ENCODE data around the gene RPH3AL. TPM values are rescaled to one million over a fixed set of nuclear protein-coding genes. Genes with fewer than 3 reads are reported as not detected.
A peak's percentile ranks its signal among the peaks of the same experiment; 100 is the strongest.
"Not testable (repeated sequence)": the region's sequence is repeated elsewhere in the genome, so short reads cannot be mapped to it uniquely, and the experiment has no call there.

Gene RPH3AL
- total and polyA plus RNA-seq, 10 of the 15 experiments (the other 5 are each of a cell fraction or from before 2014, with no cell fraction given), result 0.04 to 1.2 (median 0.47) TPM; not detected in 2

DNA sequence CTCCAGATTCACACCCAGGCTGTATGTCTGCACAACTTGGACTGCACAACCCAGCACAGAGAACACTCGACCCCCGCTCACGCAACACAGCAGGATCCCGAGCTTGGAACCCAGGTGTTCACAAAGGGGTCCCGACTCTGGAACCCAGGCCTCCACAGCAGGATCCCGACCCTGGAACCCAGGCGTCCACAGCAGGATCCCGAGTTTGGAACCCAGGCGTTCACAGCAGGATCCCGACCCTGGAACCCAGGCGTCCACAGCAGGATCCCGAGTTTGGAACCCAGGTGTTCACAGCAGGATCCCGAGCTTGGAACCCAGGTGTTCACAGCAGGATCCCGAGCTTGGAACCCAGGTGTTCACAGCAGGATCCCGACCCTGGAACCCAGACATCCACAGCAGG is 154.4 kb downstream of the RPH3AL start:
- SMC1A ChIA-PET (ENCODE audit: uncharacterized antibody, unreplicated experiment); CTCF ChIA-PET; H3K4me3 ChIP-seq; H4K20me1 ChIP-seq (ENCODE audit: control insufficient read depth, insufficient read depth); in situ Hi-C loops (cut with MboI); H3K27ac ChIP-seq (ENCODE audit: control insufficient read depth, insufficient read depth); H3K9me3 ChIP-seq (replicated peaks; ENCODE audit: control insufficient read depth, insufficient read depth, low read length); H2AFZ ChIP-seq (ENCODE audit: control insufficient read depth, low read depth, low read length); H3K79me2 ChIP-seq (ENCODE audit: control insufficient read depth, insufficient read depth, low read length); H3K9ac ChIP-seq (ENCODE audit: control insufficient read depth, insufficient read depth, low read length); BruUV-seq (replicated peaks); DNase-seq (ENCODE audit: low read depth, low spot score); ATAC-seq; H3K4me2 ChIP-seq (ENCODE audit: control insufficient read depth, insufficient read depth); intact Hi-C loops (cut with micrococcal nuclease; ENCODE audit: unreplicated experiment); H3K4me1 ChIP-seq (ENCODE audit: control insufficient read depth, insufficient read depth, low read length); H3K36me3 ChIP-seq (ENCODE audit: control insufficient read depth in 2 of 2, insufficient read depth in 2 of 2, low read length in 1 of 2); POLR2A ChIA-PET; RAD21 ChIA-PET (ENCODE audit: unreplicated experiment): not testable (repeated sequence)
- WGBS (ENCODE audit: insufficient coverage, insufficient replicate concordance, low lambda C conversion rate, missing lambda C conversion rate), result 32% methylated on average over 15 of the region's 15 CpGs
- peaks cover 2 to 10% of the 10 kb centered on the region in 2 experiments; a peak in 2 of 4 replicates for H3K27me3 ChIP-seq (replicated peaks in 1 of 2; ENCODE audit: control insufficient read depth in 2 of 2, insufficient read depth in 2 of 2, low read length in 1 of 2)
- peak; percentile 35 for FAIRE-seq

DNA sequence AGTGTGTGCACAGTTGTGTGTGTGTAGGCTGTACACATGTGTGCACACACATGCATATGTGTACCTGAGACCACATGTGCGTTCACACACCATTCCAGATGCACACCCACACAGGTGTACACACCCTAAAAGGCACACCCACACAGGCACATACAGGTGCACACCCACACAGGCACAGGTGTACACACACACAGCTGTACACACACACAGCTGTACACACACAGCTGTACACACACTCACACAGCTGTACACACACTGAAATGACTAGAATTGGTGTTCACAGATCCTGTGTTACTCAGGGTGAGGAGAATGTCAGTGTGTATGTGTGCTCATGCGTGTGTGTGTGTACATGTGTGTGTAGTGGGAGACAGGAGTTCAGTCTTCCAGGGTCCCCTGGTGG is 155.3 kb downstream of the RPH3AL start:
- intact Hi-C loops (cut with micrococcal nuclease; ENCODE audit: unreplicated experiment) (no loop called here), in situ Hi-C loops (cut with MboI) (no loop called here)
- H3K4me3 ChIP-seq, result no peak overlapping the region
- H3K4me2 ChIP-seq (ENCODE audit: control insufficient read depth, insufficient read depth), result no peak overlapping the region
- BruUV-seq (replicated peaks), result no TSS peak
- H3K4me1 ChIP-seq (ENCODE audit: control insufficient read depth, insufficient read depth, low read length), result no peaks in the 10 kb centered on the region
- no peak overlapping the region for H3K27ac ChIP-seq (ENCODE audit: control insufficient read depth, insufficient read depth)
- no peak for FAIRE-seq
- ATAC-seq, result no peak
- no peak for DNase-seq (ENCODE audit: low read depth, low spot score)
- H3K9ac ChIP-seq (ENCODE audit: control insufficient read depth, insufficient read depth, low read length), result no peak overlapping the region
- ChIA-PET POLR2A (no interaction called here), SMC1A (ENCODE audit: uncharacterized antibody, unreplicated experiment) (no interaction called here), CTCF (no interaction called here), RAD21 (ENCODE audit: unreplicated experiment) (no interaction called here)
- H3K79me2 ChIP-seq (ENCODE audit: control insufficient read depth, insufficient read depth, low read length), result no peaks in the 10 kb centered on the region
- no peaks in the 10 kb centered on the region for H3K36me3 ChIP-seq (ENCODE audit: control insufficient read depth in 2 of 2, insufficient read depth in 2 of 2, low read length in 1 of 2)
- TF ChIP-seq ZNF207 (IDR thresholded peaks at IDR 0.05; ENCODE audit: borderline replicate concordance) (no peak), EZH2 (IDR thresholded peaks at IDR 0.05; ENCODE audit: borderline replicate concordance, control insufficient read depth, low read depth, low read length) (no peak), RB1 (IDR thresholded peaks at IDR 0.05; ENCODE audit: borderline replicate concordance) (no peak), MYC (IDR thresholded peaks at IDR 0.05; ENCODE audit: insufficient read depth, insufficient read length, insufficient replicate concordance, low read length, severe bottlenecking) (no peak), IKZF1 (conservative IDR thresholded peaks at IDR 0.05) (no peak)
- TF ChIP-seq, protein P1, sequence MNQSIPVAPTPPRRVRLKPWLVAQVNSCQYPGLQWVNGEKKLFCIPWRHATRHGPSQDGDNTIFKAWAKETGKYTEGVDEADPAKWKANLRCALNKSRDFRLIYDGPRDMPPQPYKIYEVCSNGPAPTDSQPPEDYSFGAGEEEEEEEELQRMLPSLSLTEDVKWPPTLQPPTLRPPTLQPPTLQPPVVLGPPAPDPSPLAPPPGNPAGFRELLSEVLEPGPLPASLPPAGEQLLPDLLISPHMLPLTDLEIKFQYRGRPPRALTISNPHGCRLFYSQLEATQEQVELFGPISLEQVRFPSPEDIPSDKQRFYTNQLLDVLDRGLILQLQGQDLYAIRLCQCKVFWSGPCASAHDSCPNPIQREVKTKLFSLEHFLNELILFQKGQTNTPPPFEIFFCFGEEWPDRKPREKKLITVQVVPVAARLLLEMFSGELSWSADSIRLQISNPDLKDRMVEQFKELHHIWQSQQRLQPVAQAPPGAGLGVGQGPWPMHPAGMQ (IDR thresholded peaks at IDR 0.05; ENCODE audit: borderline replicate concordance), result no peak
- no peaks in the 10 kb centered on the region; the same call in 2 of the 3 replicates for H3K9me3 ChIP-seq (replicated peaks; ENCODE audit: control insufficient read depth, insufficient read depth, low read length)
- H3K27me3 ChIP-seq (replicated peaks in 1 of 2; ENCODE audit: control insufficient read depth in 2 of 2, insufficient read depth in 2 of 2, low read length in 1 of 2), result peaks cover 2 to 10% of the 10 kb centered on the region in 2 experiments; a peak in 2 of 4 replicates
- 23% methylated on average over 2 of the region's 2 CpGs for WGBS (ENCODE audit: insufficient coverage, insufficient replicate concordance, low lambda C conversion rate, missing lambda C conversion rate)
- no peak overlapping the region for H2AFZ ChIP-seq (ENCODE audit: control insufficient read depth, low read depth, low read length)
- no peaks in the 10 kb centered on the region; the same call in 1 of the 2 replicates for H4K20me1 ChIP-seq (ENCODE audit: control insufficient read depth, insufficient read depth)
